ENCODE measurements around the gene COL11A1.

- TF ChIP-seq CTCF (conservative IDR thresholded peaks at IDR 0.05; ENCODE audit: low read depth, low read length), result no peak
- no peak for TF ChIP-seq RAD21 (IDR thresholded peaks at IDR 0.05; ENCODE audit: low read length)
- TF ChIP-seq, protein P1, sequence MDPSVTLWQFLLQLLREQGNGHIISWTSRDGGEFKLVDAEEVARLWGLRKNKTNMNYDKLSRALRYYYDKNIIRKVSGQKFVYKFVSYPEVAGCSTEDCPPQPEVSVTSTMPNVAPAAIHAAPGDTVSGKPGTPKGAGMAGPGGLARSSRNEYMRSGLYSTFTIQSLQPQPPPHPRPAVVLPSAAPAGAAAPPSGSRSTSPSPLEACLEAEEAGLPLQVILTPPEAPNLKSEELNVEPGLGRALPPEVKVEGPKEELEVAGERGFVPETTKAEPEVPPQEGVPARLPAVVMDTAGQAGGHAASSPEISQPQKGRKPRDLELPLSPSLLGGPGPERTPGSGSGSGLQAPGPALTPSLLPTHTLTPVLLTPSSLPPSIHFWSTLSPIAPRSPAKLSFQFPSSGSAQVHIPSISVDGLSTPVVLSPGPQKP (IDR thresholded peaks at IDR 0.05; ENCODE audit: borderline replicate concordance, low read depth, low read length), result no peak
- TF ChIP-seq POLR2A (IDR thresholded peaks at IDR 0.05; ENCODE audit: low read depth, low read length), result no peak
- TF ChIP-seq MXI1 (IDR thresholded peaks at IDR 0.05; ENCODE audit: borderline replicate concordance, low read depth, low read length), result no peak
- no peak for TF ChIP-seq RCOR1 (IDR thresholded peaks at IDR 0.05; ENCODE audit: insufficient replicate concordance, low read length)
- TF ChIP-seq, protein P2, sequence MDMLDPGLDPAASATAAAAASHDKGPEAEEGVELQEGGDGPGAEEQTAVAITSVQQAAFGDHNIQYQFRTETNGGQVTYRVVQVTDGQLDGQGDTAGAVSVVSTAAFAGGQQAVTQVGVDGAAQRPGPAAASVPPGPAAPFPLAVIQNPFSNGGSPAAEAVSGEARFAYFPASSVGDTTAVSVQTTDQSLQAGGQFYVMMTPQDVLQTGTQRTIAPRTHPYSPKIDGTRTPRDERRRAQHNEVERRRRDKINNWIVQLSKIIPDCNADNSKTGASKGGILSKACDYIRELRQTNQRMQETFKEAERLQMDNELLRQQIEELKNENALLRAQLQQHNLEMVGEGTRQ (IDR thresholded peaks at IDR 0.05; ENCODE audit: low read depth, low read length), result no peak
- no peak for TF ChIP-seq MAZ (IDR thresholded peaks at IDR 0.05; ENCODE audit: borderline replicate concordance, low read depth, low read length)
- peak; percentile 53; the same call in 1 of the 2 replicates for TF ChIP-seq MAFK (IDR thresholded peaks at IDR 0.05; ENCODE audit: low read depth, low read length)
Observed at GRCh38 chr1:102879439-102879993, 228.8 kb downstream of the COL11A1 start.

Data from IMR-90 (cell line).